SH-SY5Y (cell line): ENCODE measurements around the gene HIBCH.

Source experiments
- GATA2 ChIP-seq: IDR thresholded peaks from 2 replicates; pipeline ENCODE4 v1.6.1; 2011; ENCODE audit warnings: mild to moderate bottlenecking, low read depth, low read length
- GATA3 ChIP-seq: IDR thresholded peaks from 2 replicates; pipeline ENCODE4 v1.6.1; 2011; ENCODE audit warnings: low read depth, mild to moderate bottlenecking, low read length, moderate library complexity

DNA sequence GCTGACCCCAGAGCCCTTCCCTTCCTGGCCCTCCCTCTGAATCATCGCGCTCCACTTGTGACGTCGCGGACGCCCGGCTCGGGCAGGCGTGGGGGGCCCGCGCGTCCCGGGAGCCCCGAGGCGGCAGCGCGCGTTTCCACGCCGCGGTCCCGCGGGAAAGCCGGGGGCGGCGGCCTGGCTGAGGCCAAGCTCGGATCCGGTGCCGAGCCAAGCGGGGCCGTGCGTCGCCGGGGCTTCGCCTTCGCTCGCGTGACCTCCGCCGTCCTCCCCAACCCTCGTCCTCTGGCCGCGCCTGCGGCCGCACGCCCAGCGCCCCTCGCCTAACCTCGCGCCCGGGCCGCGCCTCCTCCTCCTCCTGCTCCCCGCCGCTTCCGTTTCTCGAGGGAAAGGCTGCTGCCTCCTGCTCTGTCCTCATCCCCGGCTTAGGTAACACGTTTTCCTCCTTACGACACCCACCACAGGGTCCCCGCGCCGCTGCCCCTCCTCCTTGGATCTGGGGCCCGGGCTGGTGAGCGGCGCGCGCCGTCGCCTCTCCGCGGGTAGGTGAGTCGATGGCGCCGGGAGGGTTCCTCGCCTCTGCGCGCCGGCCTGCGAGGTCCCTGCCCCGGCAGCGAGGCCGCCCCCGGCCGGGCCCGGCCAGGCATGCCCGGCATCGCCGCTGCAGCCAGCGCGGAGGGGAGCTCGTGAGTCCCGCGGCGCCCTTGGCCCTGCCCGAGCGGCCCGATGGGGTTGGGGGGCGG, 24.1 kb upstream of the HIBCH start, which contains the start of gene INPP1:
- TF ChIP-seq GATA3 (no peak), GATA2 (no peak)
